ENCODE data around the gene PRDM16. TPM values are rescaled to one million over a fixed set of nuclear protein-coding genes. Genes with fewer than 3 reads are reported as not detected.

Gene PRDM16
- total and polyA plus RNA-seq, 2 of the 4 experiments (the other 2 are of a cell fraction) = 0.02 TPM; not detected in 1

DNA sequence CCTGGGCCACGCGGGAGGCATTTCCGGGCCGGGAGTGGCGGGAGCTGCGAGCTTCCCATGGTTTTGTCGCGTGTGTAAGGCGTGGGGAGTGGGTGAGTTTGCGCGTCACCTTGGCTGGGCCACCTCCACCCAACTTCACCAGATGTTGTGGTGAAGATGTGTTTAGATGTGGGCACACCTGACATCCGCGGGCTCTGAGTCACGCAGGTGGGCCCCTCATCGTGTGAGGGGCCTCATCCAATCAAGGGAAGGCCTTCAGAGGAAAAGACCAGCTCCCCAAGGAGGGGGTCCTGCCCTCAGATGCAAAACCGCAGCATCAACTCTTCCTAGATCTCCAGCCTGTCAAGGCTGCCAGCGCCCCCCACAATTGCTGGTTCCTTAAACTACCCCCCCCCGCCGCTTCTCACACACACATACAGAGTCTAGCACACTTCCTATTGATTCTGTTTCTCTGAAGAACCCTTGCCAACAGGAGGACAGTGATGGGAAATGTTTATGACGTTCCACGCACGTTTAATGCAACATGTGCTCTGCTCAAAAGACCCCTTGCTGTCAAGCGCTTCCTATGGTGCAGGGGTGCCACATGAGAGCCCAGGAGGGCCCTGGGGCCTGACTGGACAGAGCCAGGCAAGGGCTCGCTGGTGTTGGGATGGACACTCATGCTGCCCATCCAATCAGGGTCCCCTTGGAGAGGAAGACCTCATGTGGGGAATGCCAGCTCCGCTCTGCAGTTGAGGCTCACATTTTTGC, 35.8 kb upstream of the PRDM16 start:
- no TSS peak for BruUV-seq (replicated peaks)
- WGBS, 2 experiments (ENCODE audit: extremely low coverage in 2 of 2, insufficient read length in 1 of 2) = 57% methylated on average over 10 of the region's 25 CpGs; no CpG with 5 or more reads in 1 of the 2 experiments
- POLR2A ChIA-PET (ENCODE audit: unreplicated experiment) = no interaction called here
- no peaks in the 10 kb centered on the region for H3K36me3 ChIP-seq (ENCODE audit: control insufficient read depth, insufficient read depth, low read length)
- H3K27me3 ChIP-seq (ENCODE audit: control insufficient read depth, insufficient read depth, low read length) = no peaks in the 10 kb centered on the region
- TF ChIP-seq RFX5 (IDR thresholded peaks at IDR 0.05; ENCODE audit: low read depth, low read length) (no peak), FOS (IDR thresholded peaks at IDR 0.05; ENCODE audit: low read depth, low read length) (no peak), RAD21 (IDR thresholded peaks at IDR 0.05; ENCODE audit: low read length) (no peak), BHLHE40 (IDR thresholded peaks at IDR 0.05; ENCODE audit: low read depth, low read length) (no peak), NFE2L2 (IDR thresholded peaks at IDR 0.05; ENCODE audit: low read depth, low read length) (no peak), MXI1 (IDR thresholded peaks at IDR 0.05; ENCODE audit: borderline replicate concordance, low read depth, low read length) (no peak), POLR2A (IDR thresholded peaks at IDR 0.05; ENCODE audit: low read depth, low read length) (no peak), RCOR1 (IDR thresholded peaks at IDR 0.05; ENCODE audit: insufficient replicate concordance, low read length) (no peak), MAFK (IDR thresholded peaks at IDR 0.05; ENCODE audit: low read depth, low read length) (no peak), SMC3 (IDR thresholded peaks at IDR 0.05; ENCODE audit: low read depth, low read length) (no peak), CEBPB (IDR thresholded peaks at IDR 0.05; ENCODE audit: low read depth, low read length) (no peak), CHD1 (IDR thresholded peaks at IDR 0.05; ENCODE audit: low read depth, low read length) (no peak)
- TF ChIP-seq, protein P1, sequence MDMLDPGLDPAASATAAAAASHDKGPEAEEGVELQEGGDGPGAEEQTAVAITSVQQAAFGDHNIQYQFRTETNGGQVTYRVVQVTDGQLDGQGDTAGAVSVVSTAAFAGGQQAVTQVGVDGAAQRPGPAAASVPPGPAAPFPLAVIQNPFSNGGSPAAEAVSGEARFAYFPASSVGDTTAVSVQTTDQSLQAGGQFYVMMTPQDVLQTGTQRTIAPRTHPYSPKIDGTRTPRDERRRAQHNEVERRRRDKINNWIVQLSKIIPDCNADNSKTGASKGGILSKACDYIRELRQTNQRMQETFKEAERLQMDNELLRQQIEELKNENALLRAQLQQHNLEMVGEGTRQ (IDR thresholded peaks at IDR 0.05; ENCODE audit: low read depth, low read length) = no peak
- TF ChIP-seq, protein P2, sequence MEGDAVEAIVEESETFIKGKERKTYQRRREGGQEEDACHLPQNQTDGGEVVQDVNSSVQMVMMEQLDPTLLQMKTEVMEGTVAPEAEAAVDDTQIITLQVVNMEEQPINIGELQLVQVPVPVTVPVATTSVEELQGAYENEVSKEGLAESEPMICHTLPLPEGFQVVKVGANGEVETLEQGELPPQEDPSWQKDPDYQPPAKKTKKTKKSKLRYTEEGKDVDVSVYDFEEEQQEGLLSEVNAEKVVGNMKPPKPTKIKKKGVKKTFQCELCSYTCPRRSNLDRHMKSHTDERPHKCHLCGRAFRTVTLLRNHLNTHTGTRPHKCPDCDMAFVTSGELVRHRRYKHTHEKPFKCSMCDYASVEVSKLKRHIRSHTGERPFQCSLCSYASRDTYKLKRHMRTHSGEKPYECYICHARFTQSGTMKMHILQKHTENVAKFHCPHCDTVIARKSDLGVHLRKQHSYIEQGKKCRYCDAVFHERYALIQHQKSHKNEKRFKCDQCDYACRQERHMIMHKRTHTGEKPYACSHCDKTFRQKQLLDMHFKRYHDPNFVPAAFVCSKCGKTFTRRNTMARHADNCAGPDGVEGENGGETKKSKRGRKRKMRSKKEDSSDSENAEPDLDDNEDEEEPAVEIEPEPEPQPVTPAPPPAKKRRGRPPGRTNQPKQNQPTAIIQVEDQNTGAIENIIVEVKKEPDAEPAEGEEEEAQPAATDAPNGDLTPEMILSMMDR (conservative IDR thresholded peaks at IDR 0.05; ENCODE audit: low read depth, low read length) = no peak
- CTCF ChIA-PET = no interaction called here
- H2AFZ ChIP-seq (replicated peaks; ENCODE audit: low read length, poor library complexity) = no peak overlapping the region
- intact Hi-C loops (cut with micrococcal nuclease) = no loop called here
- H3K18ac ChIP-seq (ENCODE audit: low read depth, low read length) = no peak overlapping the region
- DNase-seq (no peak), ATAC-seq (ENCODE audit: low read depth) (no peak)
- no peak overlapping the region for H2BK120ac ChIP-seq (ENCODE audit: low read depth, low read length)
- H2BK20ac ChIP-seq (ENCODE audit: low read depth, low read length) = no peak overlapping the region
- H2AK5ac ChIP-seq (ENCODE audit: low read depth, low read length) = no peak overlapping the region
- H3K14ac ChIP-seq (replicated peaks; ENCODE audit: low read depth, low read length) = no peak overlapping the region
- dilution Hi-C loops (cut with HindIII; ENCODE audit: low sequenced_read_pairs, unreplicated experiment) = no loop called here
- no peak overlapping the region for H3K23ac ChIP-seq (ENCODE audit: low read depth, low read length)
- H2BK15ac ChIP-seq (ENCODE audit: low read depth, low read length) = no peak overlapping the region
- no peaks in the 10 kb centered on the region for H4K20me1 ChIP-seq (ENCODE audit: insufficient read depth, low read length)
- no peak overlapping the region for H4K8ac ChIP-seq (ENCODE audit: low read depth in 2 of 2, low read length in 2 of 2)
- H3K56ac ChIP-seq (ENCODE audit: extremely low read depth, insufficient read depth, low read length) = no peak overlapping the region
- in situ Hi-C loops (cut with MboI; ENCODE audit: low sequenced_read_pairs) = no loop called here
- H3K9ac ChIP-seq (ENCODE audit: low read depth, low read length) = no peak overlapping the region
- H4K91ac ChIP-seq (ENCODE audit: insufficient read depth, low read depth, low read length) = no peak overlapping the region
- H2AK9ac ChIP-seq (replicated peaks; ENCODE audit: low read depth, low read length, poor library complexity) = no peak overlapping the region
- H3K9me1 ChIP-seq (ENCODE audit: insufficient read depth, low read length) = no peaks in the 10 kb centered on the region
- H2BK5ac ChIP-seq (ENCODE audit: low read depth, low read length, poor library complexity, severe bottlenecking) = no peak overlapping the region
- no peaks in the 10 kb centered on the region for H3K4me1 ChIP-seq (ENCODE audit: control insufficient read depth, insufficient read depth, low read length)
- no peaks in the 10 kb centered on the region for H3K79me1 ChIP-seq (ENCODE audit: low read depth in 1 of 2, low read length in 2 of 2)
- H3K9me3 ChIP-seq (ENCODE audit: control insufficient read depth, insufficient read depth, low read length) = peaks cover 53% of the 10 kb centered on the region
- no peak overlapping the region for H3K27ac ChIP-seq (ENCODE audit: insufficient read depth, low read length)
- H3K4me3 ChIP-seq (ENCODE audit: insufficient read depth, low read depth, low read length) = no peak overlapping the region
- no peak overlapping the region for H4K5ac ChIP-seq (ENCODE audit: low read depth, low read length)
- H3K4ac ChIP-seq (ENCODE audit: low read depth, low read length) = no peak overlapping the region
- no peak overlapping the region for H3K4me2 ChIP-seq (ENCODE audit: low read depth, low read length)
